Dedifferentiated amniotic fluid mesenchymal stem cell (primary cell): ENCODE measurements around the gene PEX3.
"Not testable (repeated sequence)": the region's sequence is repeated elsewhere in the genome, so short reads cannot be mapped to it uniquely, and the experiment has no call there.

Experiments used
- DNase-seq: peaks from one replicate; pipeline ENCODE4 v3.0.0-alpha.2; 2016; ENCODE audit errors: extremely low spot score

PEX3 gene

GRCh38 chr6:143507358-143508145, 56.9 kb downstream of the PEX3 start:
- no peak for DNase-seq

- DNase-seq = not testable (repeated sequence)
Observed at GRCh38 chr6:143510326-143510725, 59.7 kb downstream of the PEX3 start.

DNA sequence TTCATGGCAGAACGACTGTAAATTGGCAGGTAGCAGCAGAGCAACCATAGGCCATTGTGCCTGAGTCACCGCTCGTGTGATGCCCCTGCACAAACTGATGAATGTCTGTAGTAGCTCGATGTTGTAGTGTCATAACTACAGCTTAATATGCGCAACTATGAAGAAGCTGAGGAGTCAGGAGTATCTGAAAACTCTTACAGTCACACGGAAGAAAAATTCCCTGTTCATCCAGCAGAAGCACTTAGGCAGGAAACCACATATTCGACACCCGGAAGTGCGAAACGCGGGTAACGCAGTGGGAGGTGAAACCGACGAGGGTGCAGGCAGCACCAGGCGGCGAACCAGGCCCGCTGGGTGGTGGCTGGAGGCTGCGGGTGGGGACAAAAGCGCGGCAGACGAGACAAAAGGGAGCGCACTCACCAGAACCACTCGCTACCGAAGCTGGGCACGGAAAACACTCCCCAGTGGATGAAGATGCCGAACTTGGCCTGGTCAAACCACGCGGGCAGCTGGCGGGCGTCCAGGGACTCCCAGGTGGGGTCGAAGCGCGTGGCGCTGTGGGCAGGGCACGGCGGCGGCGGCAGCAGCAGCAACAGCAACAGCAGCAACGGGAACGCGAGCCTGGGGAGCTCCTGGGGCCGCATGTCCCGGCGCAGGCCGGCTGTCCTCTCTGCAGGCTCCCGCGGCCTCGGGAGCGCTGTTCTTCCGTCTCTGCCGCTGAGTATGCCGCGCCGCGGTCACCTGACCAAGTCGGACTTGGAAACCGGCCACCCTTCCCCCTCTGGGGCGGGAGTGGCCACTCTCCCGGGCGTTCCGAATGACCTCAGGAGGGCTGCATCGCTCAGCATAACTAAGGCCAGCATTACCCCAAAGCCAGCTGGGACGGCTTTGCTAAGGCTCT, 60.6 kb downstream of the PEX3 start, which contains the start of gene FUCA2:
FUCA2 (minus strand) TSS at position 730 of the 901 bp plus-strand sequence; CDS start at position 644, 86 bp downstream.
- DNase-seq = peak; percentile 70

- DNase-seq = no peak
Observed at GRCh38 chr6:143513410-143513809, 62.8 kb downstream of the PEX3 start.

- no peak for DNase-seq
Observed at GRCh38 chr6:143515061-143515760, 64.6 kb downstream of the PEX3 start.

DNA sequence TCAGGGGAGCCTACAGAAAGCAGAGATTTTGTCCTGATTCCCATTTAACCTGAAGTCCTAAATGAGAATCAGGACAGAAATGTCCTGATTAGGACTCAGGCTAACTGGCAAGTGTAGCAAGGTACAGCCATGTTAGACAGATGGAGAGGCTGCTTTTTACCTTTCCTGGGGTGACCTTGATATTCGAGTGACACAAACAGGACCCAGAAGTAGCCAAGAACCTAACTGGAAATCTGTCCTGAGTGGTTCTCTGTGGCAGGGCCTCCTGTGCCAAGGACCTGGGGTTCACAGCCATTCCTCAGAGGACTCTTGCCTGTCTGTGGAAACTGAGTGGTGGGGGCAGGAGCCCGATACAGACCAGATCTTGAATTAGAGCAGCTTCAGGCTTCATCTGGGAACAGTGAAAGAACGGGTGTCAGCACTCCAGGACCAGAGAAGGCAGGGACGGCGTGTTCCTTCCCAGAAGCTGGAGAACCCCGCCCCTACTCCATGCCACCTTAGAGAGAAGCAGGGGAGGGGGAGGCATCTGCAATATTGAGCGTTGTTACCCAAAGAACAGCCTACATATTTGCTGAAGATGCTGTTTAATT, 65.3 kb downstream of the PEX3 start:
- no peak for DNase-seq

DNA sequence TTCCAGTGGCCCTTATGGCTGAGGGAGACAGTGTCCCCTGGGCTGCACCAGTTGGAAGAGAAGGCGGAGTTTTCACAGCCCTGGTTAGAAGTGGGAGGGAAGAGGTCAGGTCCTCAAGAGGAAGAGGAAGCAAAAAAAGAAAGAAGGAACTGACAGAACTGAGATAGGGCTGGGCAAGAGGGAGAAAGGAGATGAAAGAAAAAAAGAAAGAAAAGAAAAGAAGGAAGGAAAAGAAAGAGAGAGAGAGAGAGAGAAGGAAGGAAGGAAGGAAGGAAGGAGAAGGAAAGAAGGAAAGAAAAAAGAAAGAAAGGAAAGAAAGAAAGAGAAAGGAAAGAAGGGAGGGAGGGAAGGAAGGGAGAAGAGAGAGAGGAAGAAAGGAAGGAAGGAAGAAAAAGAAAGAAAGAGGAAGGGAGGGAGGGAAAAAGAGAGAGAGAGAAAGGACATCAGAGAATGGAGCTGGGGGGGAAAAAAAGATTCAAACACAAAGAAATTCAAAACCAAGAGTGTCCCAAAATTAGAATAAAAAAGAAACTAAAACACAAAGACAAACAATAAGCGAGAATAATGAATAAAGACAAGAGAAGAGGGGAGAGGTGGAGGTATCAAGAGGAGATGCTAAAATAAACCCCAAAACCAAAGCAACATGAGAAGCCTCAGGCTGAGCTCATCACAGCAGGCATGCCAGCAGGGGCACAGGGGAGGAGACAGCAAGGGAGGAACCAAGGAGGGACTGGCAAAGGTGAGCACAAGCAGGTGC, 66.3 kb downstream of the PEX3 start:
- no peak for DNase-seq

- no peak for DNase-seq
Observed at GRCh38 chr6:143517447-143517773, 66.8 kb downstream of the PEX3 start.

DNA sequence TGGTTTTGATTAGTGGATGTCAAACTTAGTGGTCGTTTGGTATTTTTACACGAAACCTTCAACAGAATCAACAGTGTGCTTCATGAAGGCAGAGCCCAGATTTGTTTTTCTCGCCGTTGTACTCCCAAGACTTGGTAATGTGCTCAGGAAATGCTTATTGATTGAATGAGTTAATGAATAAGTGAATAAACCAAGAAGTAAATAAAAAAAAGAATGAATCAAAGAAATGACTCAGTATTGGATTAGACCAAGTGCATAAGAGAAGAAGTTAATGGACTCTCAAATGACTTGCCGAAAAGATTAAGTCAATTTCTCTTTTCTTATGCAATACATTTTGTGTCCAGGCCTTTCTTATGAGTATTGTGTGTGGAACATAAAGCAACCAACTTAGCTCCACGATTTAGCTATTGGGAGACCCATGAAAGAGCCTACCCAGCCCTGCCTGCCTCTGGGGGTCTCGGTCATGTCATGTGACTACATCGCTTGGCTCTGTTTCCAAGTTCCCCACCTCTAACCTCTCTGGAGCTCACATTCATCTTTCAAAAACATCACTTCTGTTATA, 71.5 kb downstream of the PEX3 start:
- no peak for DNase-seq

DNA sequence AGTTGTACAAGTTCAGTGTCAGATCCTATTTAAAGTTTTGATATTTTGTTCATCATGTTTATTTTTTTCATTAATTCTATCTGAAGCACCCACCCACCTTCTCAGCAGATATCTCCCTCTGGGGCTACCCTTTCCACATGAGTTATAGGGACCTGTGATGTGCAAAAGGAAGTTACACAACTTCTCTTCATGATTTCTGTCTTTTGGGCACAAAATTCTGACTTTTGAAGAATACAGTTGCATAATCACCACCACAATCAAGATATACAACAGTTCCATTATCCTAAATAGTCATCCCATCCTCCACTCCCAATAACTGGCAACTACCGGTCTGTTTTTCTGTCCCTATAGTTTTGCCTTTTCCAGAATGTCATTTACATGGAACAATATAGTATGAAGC, 74.8 kb downstream of the PEX3 start:
- no peak for DNase-seq

GRCh38 chr6:143527677-143528076, 77.1 kb downstream of the PEX3 start:
- no peak for DNase-seq

GRCh38 chr6:143528164-143528811, 77.7 kb downstream of the PEX3 start:
- no peak for DNase-seq

DNA sequence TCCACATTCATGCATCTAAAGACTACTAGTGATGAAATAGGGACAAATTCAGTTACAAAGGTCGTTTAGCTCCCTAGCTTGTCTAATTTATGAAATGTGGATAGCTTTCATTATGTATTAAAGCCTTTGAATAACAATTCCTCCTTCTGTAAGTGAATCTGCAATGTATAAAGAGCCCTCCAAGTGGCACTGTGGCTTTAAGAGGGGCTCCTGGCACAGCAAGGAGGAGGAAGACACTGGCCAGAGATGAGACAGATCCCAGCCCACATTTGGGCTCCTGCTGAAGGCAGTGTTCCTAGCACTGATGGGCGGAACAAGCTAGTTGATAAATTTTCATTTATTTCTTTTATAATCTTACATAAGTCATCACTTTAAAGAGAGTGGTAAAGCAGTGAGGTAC, 78.5 kb downstream of the PEX3 start:
- no peak for DNase-seq

DNA sequence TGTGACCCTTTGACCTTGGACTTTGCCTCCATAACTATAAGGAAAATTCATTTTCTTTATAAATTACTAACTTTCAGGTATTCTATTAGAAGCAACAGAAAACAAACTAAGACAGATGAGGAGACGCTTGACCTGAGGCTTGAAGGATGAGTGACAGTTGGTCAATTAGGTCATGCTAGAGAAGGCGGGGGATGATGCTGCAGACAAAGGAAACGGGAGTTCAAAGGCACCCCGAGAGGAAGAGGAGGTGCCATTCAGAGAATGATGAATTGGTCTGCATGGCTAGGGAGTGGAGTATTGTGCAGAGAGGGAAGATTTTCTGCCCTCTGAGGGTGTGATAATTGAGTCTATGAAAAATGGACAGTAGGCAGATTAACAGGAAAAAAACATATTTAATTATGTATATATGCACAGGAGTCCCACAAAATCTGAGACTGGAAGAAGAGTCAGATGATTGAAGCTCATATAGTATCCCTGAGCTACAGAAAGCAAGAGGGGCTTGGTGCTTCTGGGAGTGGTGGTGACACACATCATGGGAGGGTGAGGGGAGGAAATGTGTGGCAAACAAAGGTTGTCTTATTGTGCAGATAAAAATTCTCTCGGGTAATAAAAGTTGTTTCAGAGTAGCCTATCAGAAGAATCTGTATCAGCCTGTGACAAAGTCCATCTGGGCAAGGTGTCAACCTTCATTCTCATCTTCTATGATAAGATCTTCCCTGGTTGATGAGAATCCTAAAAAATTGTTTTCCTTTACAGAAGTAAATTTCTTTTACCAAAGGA, 81.3 kb downstream of the PEX3 start:
- no peak for DNase-seq

DNA sequence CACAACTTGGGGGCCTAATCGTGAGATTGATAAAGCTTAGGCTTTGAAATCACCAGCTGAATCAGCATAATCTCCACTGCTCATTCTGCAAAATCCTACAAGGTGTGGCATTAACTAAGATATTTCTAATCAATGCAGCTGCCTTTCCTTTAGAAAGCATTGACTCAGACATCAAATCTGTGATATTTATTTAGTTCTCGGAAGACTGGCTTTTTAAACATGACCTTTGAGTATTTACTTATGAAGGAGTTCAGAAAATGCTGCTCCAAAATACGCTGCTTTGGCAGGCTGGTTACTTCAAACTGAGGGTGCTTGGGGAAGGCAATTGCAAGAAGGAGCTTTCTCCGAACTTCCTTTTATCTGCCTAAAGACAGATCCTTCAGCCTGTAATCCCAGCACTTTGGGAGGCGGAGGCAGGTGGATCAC, 84.6 kb downstream of the PEX3 start:
- DNase-seq = no peak

- no peak for DNase-seq
Observed at GRCh38 chr6:143536461-143536865, 85.9 kb downstream of the PEX3 start.

DNA sequence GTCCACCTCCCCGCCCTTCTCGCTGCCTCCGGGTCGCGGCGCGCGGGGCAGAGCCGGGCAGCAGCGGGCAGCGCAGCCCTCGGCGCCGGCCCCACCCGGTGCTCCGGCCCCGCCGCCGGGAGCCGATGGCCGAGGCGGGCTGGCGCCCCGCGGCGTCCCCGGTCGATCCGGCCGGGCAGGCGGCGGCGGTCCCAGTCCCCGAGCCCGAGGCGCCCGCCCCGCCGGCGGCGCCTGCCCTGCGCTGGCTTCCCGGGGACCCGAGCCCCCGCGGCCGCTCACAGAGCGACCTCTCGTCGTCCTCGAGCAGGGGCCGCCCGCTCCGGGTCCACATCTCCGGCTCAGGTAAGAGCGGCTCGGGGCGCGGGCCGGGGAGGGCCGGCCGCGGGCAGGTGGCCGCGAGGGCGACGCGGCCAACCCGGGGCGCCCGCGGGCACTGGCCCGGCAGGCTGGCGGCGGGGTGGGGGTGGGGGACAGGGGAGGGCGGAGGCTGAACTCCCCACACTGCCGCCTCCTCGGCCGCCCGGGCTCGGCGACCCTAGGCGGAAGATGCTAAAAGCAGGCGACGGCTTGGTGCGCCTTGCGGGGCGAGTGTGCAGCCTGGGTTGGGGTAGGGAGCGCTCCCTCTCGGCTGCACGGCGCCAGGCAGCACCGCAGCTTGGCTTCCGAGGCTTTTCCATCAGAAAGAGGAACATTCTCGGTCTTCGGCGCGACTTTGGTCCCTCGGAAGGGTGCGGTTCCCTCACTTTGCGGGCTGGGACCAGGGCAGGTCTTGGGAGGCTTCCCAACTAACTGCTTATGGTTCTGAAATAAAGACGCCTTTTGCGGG, 86.5 kb downstream of the PEX3 start:
- DNase-seq = peak; percentile 43

GRCh38 chr6:143538374-143538773, 87.8 kb downstream of the PEX3 start:
- no peak for DNase-seq

DNA sequence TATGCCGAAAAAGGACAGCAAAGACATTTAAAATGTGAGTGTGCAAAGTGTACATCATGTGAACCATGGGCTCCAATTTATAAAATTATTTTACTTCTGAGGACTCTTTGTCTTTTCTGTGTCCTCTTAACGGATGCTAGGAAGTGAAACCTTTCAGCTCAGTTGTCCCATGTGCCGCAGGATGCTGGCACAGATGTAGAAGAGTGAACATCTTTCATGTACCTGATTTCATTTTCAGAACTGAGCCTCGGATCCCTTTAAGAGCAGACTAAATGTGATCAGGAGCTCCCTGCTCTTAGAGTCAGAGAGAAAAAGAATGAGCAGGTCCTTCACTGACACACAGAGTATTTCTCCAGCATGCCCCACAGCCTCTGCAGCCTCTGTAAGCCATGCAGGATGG, 88.5 kb downstream of the PEX3 start:
- no peak for DNase-seq
